Mammary epithelial cell (primary cell): Measurements from ENCODE around the gene ASXL3.

ENCODE experiments used
- EZH2 ChIP-seq: IDR thresholded peaks from 2 replicates; pipeline ENCODE4 v1.6.1; 2012; ENCODE audit warnings: low read length, inconsistent platforms, borderline replicate concordance
- TF ChIP-seq, protein P1 (sequence below), 2 donors: IDR thresholded peaks in 1 of 2; conservative IDR thresholded peaks in 1 of 2; 2 replicates each; pipeline ENCODE4 v1.5.1; 2011 to 2012; ENCODE audit warnings: inconsistent platforms in 2 of 2, low read length in 2 of 2, mild to moderate bottlenecking in 2 of 2, control low read depth in 1 of 2, low read depth in 1 of 2; ENCODE audit not compliant: insufficient read depth in 1 of 2; ENCODE audit errors: extremely low read depth in 1 of 2

DNA sequence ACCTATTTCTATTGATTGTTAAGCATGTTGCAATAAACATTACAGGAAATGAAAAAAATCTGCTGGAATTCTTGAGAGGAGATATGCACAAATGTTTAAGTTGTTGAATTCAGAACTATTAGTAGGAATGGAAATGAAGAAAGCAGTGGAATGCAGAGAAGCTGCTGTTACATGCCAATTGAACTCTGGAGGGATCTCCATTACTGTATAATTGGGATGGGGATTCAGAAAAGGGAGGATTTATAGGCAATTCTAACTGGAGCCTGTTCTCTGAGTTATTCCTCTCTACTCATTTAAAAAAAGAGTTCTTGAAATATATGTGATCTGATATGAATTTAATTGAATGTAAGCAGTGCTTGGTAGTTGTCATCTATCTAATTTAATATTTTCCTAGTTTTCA, 2.6 kb upstream of the ASXL3 start:
- TF ChIP-seq, protein P1, sequence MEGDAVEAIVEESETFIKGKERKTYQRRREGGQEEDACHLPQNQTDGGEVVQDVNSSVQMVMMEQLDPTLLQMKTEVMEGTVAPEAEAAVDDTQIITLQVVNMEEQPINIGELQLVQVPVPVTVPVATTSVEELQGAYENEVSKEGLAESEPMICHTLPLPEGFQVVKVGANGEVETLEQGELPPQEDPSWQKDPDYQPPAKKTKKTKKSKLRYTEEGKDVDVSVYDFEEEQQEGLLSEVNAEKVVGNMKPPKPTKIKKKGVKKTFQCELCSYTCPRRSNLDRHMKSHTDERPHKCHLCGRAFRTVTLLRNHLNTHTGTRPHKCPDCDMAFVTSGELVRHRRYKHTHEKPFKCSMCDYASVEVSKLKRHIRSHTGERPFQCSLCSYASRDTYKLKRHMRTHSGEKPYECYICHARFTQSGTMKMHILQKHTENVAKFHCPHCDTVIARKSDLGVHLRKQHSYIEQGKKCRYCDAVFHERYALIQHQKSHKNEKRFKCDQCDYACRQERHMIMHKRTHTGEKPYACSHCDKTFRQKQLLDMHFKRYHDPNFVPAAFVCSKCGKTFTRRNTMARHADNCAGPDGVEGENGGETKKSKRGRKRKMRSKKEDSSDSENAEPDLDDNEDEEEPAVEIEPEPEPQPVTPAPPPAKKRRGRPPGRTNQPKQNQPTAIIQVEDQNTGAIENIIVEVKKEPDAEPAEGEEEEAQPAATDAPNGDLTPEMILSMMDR (conservative IDR thresholded peaks at IDR 0.05 in 1 of 2, IDR thresholded peaks at IDR 0.05 in 1 of 2; ENCODE audit: extremely low read depth in 1 of 2, insufficient read depth in 1 of 2, low read depth in 1 of 2, low read length in 2 of 2), result no peak
- no peak for TF ChIP-seq EZH2
